ENCODE data around the gene HACE1.
"Not testable (repeated sequence)": the region's sequence is repeated elsewhere in the genome, so short reads cannot be mapped to it uniquely, and the experiment has no call there.

HACE1 gene

DNA sequence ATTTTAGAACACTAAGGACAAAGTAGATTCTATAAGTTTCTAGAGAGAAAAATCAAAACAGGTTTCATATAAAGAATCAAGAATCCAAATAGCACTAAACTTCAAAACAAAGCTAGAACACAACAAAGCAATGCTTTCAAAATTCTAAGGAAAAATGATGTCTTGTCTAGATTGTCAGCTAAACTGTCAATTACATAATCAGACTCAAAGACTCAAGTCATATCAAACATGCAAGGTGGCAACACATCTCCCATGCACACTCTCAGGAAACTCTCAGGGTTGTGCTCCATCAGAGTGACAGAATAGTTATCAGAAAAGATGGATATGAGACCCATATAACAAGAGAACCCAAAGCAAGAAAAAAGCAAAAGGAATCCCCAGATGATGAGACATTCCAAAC, 23.9 kb downstream of the HACE1 start:
- DNase-seq = no peak

DNA sequence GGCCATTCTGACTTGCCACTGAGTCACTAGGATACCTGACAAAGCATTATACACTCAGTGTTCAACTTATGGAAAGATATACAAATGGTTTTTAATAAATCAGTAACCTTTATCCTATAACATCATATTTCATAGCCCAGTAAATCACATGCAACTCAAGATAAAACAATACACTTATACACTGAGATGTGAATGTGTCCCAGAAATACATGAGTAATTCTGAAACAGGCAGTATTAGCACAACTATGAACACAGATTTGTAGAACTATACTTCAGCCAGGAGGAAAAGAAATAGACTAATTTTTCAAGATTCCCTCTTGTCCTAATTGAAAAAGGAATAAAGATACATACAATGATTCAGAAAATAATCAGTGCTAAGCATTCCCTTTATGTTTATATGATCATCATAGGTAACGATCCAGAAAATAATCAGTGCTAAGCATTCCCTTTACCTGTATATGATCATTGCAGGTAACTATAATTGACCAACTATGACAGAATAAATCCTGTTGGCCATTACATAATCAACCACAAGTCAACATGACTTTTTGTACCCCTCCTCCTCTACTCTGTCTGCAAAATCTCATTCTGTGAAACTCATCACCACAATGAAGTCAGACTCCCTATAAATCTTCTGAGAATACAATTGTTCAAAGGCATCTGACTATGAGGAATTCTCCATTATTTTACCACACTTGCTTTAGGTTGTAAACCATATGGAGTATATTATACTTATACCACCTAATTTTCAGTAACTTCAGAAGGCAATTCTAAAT, 30.3 kb downstream of the HACE1 start:
- DNase-seq = no peak

DNA sequence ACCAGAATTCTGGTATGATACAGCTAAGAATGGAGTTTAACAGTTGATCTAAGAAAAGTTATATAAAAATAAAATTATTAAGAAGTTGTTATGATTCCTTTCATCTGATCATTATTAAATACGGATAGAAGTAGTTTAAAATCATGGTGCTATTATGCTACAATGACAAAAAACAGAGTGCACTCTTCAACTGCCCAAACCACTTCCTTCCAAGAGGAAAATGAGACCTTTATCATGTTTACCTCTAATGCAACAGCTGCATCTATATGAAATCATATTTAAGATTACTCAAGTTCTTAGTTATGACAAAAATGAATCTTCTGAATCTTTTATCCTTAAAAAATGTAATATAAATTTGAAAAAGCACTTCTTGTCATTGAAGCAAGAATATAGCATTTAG, 31.2 kb downstream of the HACE1 start:
- DNase-seq = no peak

DNA sequence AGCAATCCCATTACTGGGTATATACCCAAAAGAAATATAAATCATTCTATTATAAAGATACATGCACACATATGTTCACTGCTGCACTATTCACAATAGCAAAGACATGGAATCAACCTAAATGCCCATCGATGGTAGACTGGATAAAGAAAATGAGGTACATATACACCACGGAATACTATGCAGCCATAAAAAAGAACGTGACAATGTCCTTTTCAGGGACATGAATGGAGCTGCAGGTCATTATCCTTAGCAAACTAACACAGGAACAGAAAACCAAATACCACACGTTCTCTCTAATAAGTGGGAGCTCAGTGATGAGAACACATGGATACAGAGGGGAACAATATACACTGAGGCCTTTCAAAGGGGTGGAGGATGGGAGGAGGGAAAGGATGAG, 38.9 kb downstream of the HACE1 start:
- not testable (repeated sequence) for DNase-seq

DNA sequence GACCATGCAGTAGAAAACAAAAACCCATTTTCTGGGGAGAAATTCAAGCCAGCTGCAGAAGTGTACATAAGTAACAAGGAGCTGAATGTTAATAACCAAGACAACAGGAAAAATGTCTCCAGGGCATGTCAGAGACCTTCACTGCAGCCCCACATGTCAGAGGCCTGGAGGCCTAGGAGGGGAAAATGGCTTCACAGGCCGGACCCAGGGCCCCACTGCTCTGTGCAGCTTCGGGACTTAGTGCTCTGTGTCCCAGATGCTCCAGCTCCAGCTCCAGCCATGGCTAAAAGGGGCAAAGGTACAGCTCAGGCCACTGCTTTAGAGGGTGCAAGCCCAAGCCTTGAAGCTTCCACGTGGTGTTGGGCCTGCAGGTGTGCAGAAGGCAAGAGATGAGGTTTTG, 43.6 kb downstream of the HACE1 start:
- DNase-seq = no peak

DNA sequence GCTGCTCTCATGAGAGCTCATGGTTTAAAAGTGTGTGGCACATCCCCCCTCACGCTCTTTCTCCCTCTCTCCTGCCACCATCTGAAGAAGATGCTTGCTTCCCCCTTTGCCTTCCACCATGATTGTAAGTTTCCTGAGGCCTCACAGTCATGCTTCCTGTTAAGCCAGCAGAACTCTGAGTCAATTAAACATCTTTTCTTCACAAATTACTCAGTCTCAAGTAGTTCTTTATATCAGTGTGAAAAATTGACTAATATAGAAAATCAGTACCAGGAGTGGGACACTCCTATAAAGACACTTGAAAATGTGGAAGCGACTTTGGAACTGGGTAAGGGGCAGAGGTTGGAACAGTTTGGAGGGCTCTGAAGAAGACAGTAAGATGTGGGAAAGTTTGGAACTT, 45.0 kb downstream of the HACE1 start:
- DNase-seq = no peak

DNA sequence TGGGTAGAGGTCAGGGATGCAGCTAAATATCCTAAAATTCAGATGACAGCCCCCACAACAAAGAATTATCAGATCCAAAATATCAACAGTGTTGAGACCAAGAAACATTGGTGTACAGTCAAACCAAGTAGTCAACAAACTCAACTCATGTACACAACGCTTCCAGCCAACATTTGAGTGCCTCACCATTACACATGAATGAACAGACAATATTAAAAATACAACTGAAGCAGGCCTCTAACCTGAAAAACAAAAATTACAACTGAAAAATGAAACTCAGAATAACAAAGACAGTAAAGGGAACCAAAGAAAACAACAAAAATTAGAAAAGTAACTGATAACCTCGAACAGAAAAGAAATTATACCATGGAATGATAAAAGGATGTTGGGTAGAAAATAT, 46.2 kb downstream of the HACE1 start:
- DNase-seq = no peak

DNA sequence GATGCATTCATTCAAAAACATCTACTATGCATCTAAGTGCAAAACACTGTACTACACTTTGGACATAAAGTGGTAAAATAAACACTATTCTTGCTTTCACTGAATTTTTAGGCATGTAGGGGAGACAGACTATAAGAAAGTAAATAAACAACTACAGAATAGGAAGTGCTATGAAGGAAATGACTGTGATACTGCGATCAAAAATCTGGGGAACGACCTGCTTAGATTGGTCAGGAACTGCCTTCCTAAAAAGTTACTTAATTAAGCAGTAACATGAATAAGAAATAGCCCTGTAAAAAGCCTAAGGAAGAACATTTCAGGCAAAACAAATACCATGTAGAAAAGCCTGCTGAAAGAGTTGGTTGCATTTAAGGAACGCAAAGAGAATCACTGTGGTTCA, 50.6 kb downstream of the HACE1 start:
- DNase-seq = no peak

DNA sequence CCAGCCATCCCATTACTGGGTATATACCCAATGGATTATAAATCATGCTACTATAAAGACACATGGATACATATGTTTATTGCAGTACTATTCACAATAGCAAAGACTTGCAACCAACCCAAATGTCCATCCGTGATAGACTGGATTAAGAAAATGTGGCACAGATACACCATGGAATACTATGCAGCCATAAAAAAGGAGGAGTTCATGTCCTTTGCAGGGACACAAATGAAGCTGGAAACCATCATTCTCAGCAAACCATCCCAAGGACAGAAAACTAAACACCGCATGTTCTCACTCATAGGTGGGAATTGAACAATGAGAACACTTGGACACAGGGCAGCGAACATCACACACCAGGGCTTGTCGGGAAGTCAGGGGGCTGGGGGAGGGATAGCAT, 54.4 kb downstream of the HACE1 start:
- not testable (repeated sequence) for DNase-seq

DNA sequence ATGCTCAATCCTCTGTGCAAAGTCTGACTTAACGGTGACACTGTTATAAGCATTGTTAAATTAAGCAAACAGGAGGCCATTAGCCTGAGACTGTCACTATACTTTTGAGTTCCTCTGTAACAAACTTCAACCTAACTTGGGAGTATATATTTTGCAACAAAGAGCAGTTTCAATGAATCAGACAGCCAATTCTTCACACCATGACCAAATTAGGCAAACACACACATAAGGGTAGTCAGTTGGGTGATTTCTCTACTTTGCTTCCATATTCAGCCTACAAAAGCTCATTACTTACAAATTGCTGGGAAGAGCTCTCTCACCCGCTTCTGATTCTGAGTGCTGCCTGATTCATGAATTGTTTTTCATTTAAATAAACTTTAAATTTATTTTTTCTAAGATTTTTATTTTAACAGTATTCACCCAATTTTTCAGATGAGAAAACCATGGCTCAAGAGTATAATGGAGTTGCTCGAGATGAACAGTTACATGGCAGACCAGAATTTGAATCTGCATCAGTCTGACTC, 60.5 kb downstream of the HACE1 start:
- no peak for DNase-seq

DNA sequence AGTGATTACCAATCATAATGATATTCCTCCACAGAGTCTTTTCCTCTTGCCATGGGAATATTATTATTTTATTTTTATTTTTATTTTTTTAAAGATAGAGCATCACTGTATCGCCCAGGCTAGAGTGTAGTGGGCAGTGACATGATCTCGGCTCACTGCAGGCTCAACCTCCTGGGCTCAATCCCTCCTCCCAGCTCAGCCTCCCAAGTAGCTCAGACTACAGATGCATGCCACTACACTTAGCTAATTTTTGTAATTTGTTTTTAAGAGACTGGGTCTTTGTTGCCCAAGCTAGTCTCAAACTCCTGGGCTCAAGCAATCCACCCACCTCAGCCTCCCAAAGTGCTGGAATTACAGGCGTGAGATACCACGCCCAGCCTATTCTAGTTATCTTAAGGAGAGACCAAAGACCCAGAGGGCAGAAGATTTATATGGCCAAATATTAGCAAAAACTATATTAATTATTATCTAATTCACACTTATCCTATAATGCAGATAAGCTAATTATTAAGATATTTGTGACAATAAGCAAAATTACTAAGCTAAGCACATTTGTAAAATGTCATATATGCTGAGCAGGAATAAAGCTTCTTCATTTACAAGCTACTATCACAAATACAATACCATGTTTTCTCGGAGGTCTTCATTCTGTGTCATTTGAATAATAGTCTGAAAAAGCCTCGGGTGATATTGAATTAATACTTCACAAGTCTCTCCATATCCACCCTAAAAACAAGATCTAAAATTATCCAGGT, 63.5 kb downstream of the HACE1 start:
- no peak for DNase-seq

DNA sequence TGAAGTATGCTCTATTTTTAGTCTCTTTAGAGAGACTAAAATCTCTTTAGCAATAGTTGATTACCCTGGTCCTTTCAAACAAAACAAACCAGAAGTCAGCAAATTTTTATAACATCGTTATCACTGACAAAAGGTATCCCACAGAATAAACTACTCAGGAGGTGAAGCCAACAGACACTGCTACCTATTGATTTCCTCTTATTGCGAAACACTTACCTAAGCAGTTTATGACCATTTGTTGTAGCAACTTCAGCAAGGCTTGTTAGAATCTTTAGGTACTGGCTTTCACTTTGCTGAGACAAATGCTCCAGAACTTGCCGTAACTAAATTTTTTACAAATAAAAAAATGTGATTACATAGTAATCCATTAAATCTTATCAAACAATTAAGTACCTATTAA, 64.4 kb downstream of the HACE1 start:
- no peak for DNase-seq

DNA sequence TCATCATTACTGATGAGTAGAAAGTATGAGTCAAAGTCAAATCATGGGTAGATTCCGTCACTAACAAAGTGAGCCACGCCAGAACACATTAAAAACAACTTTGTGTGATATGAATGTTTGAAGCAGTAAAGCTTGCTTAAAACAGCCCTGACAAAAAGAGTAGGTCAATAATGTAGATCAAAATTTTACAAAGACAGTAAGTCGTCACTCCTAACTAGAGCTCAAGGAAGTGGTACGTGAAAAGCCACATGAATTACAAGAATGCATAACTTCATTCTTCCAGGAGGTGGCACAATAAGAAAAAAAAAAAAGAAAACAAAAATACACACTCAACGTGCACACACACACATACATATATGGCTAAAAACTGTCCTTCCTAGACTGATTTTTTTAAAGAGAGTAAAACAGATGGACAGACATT, 69.9 kb downstream of the HACE1 start:
- DNase-seq = peak in 1 of 51 donors; percentile 2

DNA sequence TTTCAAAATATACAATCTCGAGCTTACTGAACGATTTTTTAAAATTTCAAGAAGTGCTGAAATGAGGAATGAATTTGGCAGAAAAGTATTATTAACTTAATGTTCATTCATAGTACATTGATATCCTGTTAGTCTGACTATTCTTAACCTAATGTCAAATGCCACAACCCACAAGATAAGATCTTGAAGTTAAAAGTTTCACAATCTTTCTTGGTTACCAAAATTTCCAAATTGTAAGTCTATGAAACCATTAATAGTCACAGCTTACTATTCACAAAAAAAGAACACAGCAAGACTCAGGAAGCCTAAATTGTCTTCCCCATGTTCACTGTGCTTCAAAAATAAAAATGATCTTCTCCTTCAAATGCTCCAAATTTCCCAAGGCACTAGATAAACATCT, 71.3 kb downstream of the HACE1 start:
- no peak for DNase-seq

DNA sequence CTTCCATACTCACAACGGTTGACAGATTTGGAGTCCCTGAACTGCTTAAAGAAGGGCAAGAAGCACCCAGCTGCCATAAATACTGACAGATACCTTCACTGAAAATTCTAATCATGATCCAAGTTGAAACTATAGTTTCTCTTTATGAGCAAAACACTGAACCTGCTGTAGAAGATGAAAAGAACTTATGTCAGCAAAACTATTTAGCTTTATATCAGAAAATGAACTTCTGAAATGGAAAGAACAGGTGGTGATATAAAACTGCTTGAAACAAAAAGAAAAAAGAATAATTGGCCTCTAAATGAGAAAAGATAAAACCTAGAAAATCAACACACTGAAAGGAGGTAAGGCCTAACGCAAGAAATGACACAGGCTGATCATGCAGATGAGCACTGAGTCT, 72.4 kb downstream of the HACE1 start:
- no peak for DNase-seq

DNA sequence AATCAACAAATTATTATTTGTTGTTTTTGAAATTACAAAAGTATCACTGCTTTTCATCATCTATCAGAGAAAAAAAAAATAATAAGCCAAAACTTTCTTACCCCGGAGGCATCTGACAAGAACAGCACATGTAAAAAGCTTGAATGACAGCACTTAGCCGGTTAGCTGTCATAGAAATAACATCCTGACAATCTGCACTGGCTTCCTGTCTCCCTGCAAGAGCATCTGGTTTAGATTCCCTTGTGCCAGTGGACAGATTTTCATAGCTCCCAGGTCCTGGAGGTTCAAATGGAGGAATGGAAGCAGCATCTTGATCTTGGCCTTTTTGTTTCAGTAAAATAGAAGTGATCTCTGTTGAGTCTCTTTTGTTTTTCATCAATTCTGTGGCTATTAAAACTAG, 74.8 kb downstream of the HACE1 start:
- DNase-seq = no peak

DNA sequence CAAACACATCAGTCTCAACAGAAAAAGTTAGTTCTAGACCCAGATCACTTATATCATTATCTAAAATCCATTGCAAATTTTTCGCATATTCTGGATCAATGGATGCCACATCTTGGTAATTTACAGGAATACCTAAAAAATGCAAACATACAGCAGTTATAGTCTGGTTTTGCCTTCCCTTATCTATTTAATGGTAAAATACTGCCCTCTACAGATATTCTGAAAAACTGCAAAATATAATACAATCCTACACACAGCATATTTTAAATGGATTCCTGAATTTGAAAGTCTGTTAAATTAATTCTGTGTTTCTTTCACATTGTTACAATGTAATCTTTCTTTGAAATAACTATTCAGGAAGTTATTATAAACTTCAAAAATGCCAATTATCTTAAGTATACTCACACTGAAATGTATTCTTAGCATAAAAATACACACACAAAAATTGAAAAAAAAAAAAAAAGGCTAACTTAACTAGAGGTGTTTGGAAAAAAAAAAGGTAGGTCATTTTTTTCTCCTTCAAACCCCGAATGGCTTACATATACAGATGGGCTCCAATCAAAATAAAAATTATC, 88.4 kb downstream of the HACE1 start:
- peak in 1 of 51 donors; percentile 23 for DNase-seq

DNA sequence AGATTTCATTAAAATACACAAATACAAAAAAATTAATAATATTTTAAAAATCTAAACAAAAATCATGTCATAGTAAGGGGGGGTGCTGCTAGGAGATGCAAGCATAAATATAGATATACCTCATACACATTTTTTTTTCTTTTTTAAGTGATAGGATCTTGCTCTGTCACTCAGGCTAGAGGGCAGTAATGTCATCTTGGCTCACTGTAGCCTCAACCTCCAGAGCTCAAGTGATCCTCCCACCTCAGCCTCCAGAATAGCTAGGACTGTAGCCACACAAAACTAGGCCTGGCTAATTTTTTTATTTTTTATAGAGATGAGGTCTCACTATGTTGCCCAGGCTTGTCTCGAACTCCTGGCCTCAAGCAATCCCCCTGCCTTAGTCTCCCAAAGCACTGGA, 90.8 kb downstream of the HACE1 start:
- no peak for DNase-seq

DNA sequence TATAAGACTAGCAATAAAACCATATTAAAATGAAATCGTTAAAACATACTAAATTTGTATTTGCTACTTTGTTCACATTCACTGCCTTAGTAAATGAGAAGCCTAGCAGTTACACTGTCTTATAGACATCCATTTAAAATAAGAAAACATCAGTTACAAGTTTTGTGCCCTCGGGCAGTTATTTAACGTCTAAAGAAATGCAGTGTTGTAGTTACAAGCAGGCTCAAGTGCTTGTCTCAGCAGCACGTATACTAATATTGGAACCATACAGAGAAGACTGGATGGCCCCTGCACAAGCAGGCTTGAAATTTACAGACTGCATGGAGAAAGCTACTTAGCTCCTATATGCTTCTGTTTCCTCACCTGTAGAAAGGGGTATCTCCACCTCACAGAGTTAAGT, 93.1 kb downstream of the HACE1 start:
- no peak for DNase-seq

DNA sequence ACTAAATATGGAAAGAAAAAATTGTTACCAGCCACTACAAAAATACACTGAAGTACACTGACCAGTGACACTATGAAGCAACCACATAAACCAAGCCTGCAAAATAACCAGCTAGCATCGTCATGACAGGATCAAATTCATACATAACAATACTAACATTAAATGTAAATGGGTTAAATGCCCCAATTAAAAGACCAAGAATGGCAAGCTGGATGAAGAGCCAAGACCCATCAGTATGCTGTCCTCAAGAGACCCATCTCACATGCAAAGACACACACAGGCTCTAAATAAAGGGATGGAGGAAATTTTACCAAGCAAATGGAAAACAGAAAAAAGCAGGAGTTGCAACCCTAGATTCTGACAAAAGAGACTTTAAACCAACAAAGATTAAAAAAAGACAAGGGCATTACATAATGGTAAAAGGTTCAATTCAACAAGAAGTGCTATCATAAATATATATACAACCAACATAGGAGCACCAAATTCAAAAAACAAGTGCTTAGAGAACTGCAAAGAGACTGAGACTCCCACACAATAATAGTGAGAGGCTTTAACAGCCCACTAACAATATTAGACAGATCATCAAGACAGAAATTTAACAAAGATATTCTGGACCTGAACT, 104.8 kb downstream of the HACE1 start:
- no peak for DNase-seq

DNA sequence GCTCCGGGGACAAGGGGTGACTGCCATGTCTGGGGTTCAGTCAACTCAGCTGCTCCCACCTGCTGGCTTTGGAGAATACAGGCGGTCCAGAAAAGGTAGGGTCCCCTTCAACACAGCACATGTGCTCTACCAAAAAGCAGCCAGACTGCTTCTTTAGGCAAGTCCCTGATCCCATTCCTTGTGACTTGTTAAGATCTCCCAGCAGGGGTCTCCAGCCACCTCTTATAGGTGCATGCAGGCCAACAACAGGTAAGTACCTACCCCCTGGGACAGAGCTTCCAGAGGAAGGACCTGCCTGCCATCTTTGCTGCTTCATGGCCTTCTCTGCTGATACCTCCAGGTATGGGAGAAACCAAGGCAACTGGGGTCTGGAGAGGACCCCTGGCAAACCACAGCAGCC, 106.5 kb downstream of the HACE1 start:
- DNase-seq = no peak

DNA sequence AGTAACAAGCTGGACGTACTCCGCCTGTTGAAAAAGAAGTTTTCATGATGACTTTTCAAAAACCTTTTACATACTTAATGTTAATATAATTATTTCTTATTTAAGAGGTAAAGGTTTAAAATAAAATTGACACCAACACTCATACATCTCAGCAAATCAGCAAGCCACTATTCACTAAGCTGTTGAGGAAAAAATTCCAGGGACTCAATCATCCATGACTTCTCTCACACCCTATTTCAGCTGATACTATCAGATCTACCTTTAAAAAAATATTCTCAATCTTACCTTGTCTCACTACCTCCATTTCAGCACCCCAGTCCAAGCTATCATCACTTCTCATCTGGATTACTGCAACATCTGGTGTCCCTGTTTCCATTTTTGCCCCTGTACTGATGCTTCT, 109.3 kb downstream of the HACE1 start:
- no peak for DNase-seq

All from hypothalamus (tissue), 51 donors.